SIG-M5 treated with dmso at 0.1 percent for 504 hours (cell line): ENCODE results near the gene EXOC3L4.
"Not testable (repeated sequence)": the region's sequence is repeated elsewhere in the genome, so short reads cannot be mapped to it uniquely, and the experiment has no call there.

Source experiments
- DNase-seq: peaks from one replicate; lab custom pipeline; 2025; ENCODE audit not compliant: unreplicated experiment; lab: John Stamatoyannopoulos, UW

The EXOC3L4 gene

DNA sequence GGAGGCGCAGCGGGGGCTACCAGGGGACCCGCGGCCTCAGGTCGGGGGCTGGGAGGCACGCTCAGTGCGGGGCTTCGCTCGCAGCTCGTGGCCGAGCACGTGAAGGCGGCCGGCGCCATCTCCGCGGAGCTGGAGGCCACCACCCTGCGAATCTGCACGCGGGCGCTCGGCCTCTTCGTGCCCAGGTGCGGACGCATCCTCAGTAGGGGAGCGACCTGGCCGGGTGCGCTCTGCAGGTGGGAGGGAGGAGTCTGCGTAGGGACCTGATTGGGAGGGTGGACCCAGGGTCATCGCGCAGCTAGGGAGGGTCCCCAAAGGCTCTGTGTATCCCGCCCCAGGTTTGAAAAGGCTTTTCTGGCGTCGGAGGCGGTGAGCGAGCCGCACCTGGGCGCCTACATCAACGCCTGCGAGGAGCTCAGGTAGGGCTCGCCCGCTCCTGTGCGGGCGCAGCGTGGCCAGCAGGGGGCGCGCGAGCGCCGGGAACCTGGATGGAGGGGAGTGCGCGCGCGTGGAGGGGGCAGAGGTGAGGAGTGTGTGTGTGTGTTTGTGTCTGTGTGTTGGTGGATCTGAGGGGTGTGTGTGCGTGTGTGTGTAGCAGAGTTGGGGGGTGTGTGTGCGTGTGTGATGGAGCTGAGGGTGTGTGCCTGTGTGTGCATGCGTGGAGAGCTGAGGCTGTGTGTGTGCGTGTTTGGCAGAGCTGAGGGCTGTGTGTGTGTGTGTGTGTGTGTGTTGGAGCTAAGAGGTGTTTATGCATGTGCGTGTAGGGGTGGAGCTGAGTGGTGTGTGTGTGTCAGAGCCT is 10.3 kb downstream of the EXOC3L4 start:
- peak; percentile 42 for DNase-seq

DNA sequence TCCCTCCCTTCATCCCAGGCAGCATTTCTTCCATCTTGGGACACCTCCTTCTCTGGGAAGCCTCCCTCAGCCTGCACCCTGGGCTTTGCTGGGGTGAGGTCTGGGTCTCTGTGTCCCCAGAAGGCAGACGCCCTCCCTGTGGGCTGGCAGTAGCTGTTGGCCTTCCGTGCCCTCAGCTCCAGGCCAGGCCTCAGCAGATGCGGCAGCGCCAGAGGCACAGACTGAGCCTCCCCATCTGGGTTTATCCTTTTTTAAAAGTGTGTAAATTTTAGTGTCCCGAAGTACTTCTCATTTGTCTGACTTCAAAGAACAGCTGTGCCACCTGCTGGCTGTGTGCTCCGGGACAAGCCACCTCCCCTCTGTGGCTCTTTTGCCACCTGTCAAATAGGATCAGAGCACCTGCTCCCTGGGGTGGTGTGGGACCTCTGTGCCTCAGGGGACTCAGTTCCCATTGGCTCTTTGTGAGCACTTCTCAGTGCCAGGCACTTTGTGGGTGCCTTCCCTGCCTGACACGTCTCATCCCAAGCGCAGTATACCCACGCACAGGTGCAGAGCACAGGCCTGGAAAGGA is 11.1 kb downstream of the EXOC3L4 start:
- peak; percentile 33 for DNase-seq

DNA sequence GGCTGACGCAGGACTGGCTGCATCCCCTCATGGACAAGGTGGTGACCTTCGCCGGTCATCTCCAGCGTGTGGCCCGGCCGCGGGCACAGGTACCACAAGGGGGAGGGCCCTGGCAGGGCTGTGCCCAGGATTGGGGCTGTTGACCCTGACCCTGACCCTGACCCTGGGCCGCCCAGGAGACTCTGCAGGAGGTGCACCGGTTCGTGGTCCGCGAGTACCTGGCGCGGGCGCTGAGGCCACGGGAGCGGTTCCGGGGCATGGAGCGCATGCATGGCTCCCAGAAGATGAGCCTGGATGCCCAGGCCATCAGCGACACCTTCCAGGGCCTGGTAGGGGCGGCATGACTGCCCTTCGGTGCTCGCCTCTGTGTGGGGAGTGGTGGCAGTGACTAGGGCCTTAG is 12.9 kb downstream of the EXOC3L4 start:
- DNase-seq = no peak

DNA sequence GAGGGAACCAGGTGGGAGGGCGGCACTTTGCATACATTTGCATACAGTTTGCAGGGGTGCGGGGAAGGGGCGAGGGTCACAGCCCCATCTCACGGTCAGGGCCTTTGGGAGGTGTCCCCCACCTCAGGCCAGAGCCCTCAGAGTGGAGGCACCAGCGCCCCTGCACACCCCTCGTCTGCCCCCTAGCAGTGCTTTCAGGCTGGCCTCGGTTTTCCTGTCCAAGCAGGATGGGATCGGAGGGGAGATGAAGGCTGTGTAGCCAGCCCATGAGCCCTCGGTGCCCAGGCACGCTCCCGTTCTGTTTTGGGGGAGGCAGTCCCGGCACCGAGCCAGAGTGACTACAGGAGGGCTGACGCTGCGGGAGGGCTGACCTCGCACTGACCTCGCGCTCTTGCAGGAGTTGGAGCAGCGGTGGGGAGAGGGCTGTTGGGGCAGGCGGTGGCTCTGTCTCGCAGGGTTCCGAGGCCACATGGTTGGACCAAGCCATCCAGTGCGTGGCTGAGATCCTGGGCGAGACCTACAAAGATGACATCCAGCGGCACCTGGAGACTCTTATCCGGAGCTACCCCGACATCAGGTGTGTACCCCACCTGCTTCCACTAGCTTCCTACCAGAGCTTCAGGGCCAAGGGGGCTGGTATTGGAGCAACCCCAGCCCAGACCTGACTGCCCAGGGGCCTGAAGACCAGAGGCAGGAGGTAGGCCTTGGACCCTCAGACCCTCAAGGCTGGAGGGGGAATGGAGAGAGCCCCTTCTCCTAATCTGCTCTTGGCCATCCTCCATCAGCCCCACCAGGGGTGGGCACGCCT is 13.6 kb downstream of the EXOC3L4 start:
- no peak for DNase-seq

DNA sequence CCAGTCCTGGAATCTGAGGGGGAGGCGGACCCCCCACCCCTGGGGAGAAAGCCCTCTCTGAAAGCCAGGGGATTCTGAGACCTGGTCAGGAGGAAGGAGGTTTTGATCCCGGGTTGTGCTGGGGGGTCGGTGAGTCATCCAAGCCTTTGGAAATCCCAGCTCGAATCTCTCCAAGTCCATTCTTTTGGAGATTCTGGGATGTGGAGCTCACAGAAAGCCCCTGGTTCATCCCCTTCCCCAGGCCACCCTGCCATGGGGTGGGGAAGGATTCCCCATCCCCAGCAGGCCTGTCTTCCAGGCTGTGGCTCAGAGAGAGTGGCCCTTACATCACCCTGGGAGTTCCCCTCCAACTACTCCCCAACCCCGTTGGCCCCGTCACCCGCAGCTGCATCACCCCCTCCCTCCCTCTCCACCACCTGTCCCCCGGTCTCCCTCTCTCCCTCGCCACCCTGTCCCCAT is 14.3 kb downstream of the EXOC3L4 start:
- DNase-seq = no peak

DNA sequence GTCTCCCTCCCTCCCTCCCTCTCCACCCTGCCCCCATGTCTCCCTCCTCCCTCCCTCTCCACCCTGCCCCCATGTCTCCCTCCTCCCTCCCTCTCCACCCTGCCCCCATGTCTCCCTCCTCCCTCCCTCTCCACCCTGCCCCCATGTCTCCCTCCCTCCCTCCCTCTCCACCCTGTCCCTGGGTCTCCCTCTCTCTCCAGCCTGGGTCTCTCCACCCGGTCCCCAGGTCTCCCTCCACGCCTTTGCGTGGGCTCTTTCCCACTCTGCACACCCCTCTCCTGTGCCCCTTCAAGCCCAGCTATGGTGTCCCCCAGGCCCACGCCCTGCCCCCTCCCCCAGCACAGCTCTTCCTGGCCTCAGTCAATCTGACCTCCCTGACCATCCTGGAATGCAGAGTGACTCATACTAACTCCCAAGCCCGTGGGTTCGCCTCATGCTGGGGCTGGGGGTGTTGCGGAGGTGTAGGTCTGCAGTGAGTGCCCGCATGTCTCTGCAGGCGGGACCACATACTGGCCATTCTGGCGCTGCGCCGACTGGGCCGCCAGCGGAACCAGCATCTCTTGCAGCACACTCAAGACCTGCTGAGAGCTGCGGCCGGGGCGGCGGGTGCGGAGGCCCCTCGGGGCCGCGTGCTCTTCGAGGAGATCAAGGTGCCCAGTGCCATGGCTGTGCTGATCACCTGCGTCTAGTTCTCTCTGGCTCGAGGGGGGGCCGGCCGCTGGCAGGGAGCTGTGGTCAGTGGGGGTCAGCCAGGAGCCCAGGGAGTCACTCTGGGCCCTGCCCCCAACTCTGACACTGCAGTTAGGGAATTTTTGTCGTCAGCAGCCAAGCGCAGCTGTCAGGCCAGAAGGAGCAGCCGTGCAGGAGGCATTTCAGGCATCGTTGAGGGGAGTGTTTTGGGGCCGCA is 15.3 kb downstream of the EXOC3L4 start:
- no peak for DNase-seq

DNA sequence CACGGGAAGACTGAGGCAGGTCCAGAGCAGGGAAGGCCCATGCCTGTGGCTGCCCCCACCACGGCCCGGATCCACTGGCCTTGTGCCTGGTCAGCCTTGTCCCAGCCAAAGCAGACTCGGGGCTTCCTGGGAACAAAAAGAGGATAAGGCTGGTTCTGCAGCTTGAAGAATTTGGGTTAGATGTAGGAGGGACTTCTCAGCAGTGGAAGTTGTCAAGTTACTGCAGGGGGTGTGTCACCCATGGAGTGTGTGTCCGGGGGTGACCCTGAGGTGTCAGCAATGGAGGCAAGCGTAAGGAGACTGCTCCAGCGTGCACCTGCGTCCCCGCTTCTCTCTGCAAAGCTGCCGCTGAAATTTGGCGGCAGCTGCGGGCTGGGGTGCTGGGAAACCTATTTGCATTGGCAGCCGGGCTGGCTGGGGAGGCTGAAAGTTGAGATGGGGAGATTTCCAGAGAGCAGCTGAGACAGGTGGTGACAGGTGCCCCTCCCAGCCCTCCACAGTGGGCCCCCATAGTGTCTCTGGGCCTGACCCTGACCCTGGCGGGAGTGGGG is 16.2 kb downstream of the EXOC3L4 start:
- no peak for DNase-seq

DNA sequence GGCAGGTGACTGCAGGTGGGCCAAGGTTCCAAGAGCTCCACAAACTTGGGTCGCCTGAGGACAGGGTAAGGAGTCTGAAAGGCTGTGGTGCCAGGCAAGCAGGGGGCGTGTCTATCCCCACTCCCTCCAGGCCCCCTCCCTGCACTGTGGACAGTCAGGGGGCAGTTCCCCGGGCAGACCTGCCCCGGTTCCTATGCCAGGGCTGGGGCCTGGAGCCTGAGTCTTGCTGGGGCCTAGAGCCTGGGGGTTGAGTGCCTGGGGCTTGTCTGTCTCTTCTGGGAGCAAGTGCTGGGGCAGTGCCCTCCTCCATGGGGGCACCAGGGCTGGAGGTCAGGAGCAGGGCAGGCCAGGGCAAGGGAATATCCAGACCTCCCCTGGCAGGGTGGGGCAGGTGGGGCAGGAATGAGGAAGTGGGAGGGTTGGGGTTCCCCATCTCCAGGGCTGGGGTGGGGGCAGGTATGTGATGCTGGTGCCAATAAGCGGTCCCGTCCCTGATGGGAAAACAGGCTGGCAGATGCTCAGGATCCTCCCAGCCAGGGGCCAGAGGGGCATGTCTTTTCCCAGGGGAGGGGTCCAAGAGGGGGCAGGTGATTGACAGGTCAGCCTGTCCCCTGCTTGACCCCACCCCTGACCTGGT is 16.8 kb downstream of the EXOC3L4 start:
- no peak for DNase-seq

DNA sequence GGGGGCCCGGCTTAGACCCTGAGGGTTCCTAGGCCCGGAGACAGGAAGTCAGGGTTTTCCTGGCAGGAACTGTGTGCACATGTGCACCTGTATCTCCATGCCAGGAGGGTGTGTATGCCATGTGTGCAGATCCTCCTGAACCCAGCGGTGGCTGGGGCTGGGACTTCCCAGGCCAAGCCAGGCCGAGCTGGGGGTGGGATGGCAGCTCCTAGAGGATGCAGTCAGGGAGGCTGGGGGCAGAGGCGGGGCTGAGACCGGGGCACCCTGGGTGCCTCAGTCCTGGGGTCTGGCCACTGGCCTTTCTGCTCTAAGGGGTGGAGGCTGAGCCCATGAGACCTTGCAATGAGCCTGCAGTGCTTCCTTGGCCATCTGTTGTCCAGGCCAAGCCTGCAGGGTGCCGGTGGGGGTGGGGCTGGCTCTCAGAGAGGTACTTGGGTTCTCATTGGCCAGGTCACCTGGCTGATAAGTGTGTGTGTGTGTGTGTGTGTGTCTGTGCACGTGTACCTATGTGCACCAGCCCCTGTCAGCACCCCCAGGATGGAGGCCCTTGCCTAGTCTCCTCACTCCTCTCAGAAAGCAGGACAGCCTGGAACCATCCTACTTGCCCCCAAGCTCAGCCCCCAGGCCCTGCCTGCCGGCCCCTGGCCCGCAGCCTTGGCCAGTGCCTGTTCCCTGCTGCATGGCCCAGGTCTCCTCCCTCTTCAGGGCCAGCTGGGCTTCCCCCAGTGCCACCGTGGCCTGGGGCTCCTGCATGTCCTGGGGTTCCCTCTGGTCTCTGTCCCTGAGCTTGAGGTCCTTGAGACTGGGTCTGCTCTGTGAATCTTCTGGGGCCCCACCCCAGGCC is 18.1 kb downstream of the EXOC3L4 start:
- no peak for DNase-seq

DNA sequence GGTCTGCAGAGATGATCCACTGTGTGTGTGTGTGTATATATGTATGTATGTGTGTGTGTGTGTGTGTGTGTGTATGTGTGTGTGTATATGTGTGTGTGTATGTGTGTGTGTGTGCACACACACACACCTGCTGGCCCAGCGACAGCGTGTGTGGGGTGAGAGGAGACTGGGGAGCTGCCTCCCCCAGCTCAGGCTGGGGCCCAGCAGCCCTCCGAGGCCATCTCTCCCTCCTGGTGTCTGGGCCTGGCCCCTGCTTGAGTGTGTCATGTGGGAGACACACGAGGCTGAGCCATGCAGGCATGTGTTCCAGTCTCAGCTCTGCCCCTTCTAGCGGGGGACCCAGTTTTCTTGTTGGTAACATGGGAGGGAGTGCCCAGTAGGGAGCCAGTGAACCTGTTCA is 18.8 kb downstream of the EXOC3L4 start:
- DNase-seq = no peak

DNA sequence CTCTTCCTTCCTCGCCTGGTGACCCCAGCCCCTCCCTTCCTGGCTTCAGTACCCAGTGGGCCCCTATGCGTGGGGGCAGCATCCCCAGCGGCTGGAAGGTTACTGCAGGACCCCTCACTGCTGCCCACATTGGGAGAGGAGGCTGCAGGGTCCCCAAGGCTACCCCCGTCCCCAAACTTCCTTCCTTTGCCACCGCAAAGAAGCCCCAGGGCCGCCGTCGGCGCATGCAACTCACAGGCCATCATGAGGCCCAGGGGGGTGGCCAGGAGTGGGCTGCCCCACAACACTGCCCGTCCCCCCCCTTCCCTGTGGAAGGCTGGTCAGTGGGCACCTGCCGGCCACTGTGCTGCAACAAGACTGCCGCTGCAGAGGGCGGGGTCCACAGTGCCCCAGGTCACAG is 19.2 kb downstream of the EXOC3L4 start:
- no peak for DNase-seq

DNA sequence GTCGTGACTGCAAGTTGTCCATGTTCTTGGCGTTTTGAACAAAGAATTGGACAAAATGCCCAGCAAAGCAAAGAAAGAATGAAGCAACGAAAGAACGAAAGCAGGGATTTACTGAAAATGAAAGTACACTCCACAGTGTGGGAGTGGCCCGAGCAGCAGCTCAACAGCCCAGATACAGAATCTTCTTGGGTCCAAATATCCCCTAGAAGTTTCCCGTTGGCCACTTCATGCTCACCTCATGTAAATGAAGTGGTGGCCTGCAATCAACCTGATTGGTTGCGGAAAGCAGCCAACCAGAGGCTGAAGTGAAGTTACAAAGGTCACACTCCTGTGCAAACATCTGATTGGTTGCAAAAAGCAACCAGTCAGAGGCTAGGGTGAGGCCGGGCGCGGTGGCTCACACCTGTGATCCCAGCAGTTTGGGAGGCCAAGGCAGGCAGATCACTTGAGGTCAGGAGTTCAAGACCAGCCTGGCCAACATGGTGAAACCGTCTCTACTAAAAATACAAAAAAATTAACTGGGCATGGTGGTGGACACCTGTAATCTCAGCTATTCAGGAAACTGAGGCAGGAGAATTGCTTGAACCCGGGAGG is 20.7 kb downstream of the EXOC3L4 start:
- not testable (repeated sequence) for DNase-seq

DNA sequence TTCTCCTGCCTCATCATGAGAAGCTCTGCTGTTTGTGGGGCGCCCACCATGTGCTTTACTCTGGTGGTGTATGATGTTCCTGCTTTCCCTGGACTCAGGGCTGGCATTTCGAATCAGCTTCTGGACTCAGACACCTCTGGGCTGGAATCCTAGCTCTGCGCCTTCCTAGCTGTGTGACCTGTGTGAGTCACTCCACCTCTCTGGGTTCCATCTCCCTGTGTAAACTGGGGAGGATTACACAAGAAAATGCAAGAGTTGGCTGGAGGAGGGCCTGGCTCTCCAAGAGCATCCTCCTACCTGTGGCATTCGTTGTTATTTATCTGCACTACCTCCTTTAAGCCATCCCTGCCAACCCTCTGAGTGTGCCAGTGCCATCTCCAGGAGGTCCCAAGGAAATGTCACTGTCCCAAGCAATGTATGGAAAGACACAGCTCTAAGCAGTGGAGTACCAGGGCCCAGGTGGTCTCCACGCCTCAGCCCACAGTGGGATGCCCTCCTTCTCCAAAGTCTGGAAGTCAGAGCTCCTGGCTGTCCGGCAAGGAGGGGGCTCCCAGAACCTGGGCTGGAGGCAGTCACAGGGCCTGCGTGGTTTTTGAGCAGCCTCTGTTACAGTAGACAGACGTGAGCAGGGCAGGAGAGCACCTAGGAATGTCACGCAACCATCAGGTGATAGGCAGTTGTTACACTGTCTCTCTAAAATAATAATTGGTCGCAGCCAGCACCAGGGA is 21.5 kb downstream of the EXOC3L4 start:
- DNase-seq = peak; percentile 6

DNA sequence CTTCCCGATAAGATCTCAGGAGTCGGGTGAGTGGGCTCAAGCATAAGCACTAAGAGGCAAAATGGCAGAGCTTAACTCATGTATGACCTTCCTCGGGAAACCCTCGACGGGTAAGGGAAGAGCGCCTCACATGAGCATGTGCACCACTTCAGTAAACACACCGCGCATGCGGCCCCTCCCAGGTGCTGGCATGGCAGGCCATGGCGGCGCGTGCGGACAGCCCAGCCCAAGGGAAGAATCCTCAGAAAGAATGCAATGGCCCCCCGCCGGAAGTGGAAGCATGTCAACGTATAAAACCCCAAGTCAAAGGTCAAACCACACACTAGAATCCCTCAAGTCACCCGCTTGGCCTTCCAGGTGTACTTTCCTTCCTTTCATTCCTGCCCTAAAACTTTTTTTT is 22.1 kb downstream of the EXOC3L4 start:
- DNase-seq = no peak

DNA sequence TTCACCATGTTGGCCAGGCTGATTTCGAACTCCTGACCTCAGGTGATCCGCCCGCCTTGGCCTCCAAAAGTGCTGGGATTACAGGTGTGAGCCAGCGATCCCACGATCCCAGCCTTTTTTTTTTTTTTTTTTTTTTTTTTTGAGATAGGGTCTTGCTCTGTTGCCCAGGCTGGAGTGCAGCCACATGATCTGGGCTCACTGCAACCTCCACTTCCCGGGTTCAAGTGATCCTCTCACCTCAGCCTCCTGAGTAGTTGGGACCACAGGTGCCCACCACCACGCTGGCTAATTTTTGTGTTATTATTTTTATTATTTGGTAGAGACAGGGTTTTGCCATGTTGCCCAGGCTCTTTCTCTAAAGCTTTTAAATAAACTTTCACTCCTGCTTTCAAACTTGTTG is 23.0 kb downstream of the EXOC3L4 start:
- DNase-seq = not testable (repeated sequence)

DNA sequence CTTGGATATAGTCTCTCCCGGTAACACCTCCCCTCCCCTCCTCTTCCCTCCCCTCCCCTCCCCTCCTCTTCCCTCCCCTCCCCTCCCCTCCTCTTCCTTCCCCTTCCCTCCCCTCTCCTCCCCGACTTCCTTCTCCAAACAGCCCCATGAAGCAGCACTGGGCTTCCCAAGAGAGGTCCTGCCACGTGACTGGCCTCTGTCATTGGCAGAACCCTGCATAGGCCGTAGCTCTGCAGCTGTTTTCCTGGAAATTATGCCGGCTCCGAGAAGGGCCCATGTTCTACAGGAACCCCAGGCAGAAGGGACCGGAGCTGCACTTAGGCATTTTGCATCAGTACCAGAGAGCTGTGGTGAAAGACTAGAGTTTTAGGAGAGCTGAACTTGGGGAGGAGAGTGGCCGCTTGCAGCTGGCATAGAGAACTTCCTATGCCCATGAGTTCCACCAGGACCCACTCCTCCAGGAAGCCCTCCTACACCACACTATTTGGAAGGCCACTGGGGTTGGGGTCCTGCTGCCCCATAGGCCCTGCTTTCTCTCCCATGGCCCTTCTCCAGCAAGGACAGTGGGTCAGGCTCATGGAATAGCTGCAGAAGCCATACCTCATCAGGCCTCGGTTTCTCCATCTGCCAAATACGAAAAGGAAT is 23.6 kb downstream of the EXOC3L4 start:
- no peak for DNase-seq

DNA sequence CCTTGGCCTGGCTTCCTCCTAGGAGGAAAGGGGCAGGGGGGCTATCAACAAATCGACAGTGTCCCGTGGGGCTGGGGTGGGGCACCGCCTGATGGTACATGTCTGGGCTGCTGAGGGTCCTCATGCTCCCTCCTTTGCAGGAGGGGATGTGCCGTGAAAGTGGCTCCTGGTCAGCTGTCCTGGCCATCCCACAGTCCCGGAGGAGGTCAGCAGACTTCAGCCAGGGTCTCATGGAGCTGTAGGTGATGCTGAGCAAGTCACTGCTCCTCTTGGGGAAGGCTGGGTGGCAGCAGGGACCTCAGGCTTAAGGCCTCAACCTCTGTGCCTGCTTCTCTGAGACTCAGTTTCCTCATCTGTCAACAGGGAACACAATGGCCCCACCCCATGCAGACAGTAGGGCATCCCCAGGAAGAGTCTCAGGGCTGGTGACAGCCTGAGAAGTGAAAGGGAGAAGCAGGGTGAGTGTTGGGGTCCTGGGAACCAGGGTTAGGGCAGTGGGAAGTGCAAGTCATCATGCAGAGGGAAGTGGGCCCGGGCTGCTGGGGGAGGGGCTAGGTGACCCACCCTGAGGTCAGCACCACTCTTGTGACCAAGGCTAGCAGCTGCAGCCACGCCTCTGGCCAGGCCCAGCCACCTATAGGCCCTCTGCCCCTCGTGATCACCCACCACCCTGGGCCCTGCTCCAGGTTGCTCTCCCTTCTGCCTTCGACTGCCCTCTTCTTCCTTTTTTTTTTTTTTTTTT is 24.3 kb downstream of the EXOC3L4 start:
- DNase-seq = peak; percentile 77
